Neutrophil (primary cell): Measurements from ENCODE around the gene SLC1A1.

Source experiments
- H3K27ac ChIP-seq: fragments of 200-600 bp; sonication (generic); 2 replicates; pipeline ENCODE4 v1.5.1; 2016; ENCODE audit warnings: mild to moderate bottlenecking, moderate library complexity
- H3K27me3 ChIP-seq: fragments of 200-600 bp; sonication (generic); 2 replicates; pipeline ENCODE4 v1.6.0; 2016; ENCODE audit warnings: mild to moderate bottlenecking
- H3K36me3 ChIP-seq: fragments of 200-600 bp; sonication (generic); 2 replicates; pipeline ENCODE4 v1.5.1; 2017
- H3K4me1 ChIP-seq, 2 experiments: fragments of 200-600 bp in 1 of 2; sonication (generic) in 1 of 2; 1 replicate in 1 of 2; 2 replicates in 1 of 2; pipeline versions ENCODE4 v1.5.1 to v1.6.1; 2013 to 2016; ENCODE audit warnings: low read depth in 1 of 2, low read length in 1 of 2, mild to moderate bottlenecking in 1 of 2, moderate library complexity in 1 of 2; ENCODE audit not compliant: control insufficient read depth in 1 of 2, insufficient read depth in 1 of 2
- H3K4me3 ChIP-seq, 2 experiments: fragments of 200-600 bp in 1 of 2; sonication (generic) in 1 of 2; 1 replicate in 1 of 2; 2 replicates in 1 of 2; pipeline ENCODE4 v1.5.1; 2013 to 2016; ENCODE audit warnings: low read depth in 1 of 2, low read length in 1 of 2, mild to moderate bottlenecking in 1 of 2, moderate library complexity in 1 of 2
- H3K9me3 ChIP-seq: fragments of 200-600 bp; sonication (generic); 2 replicates; pipeline ENCODE4 v1.5.1; 2016
- CTCF ChIP-seq: fragments of 200-600 bp; sonication (generic); IDR thresholded peaks from 2 replicates; pipeline ENCODE4 v1.5.1; 2016; ENCODE audit warnings: antibody characterized with exemption

Gene SLC1A1

GRCh38 chr9:4508907-4509589 lies 18.8 kb downstream of the SLC1A1 start:
- Histone ChIP-seq H3K27me3 (peaks cover 13% of the 10 kb centered on the region), H3K36me3 (no peaks in the 10 kb centered on the region), H3K9me3 (no peaks in the 10 kb centered on the region), H3K4me1 (no peaks in the 10 kb centered on the region), H3K27ac (no peak overlapping the region), H3K4me3 (no peak overlapping the region)
- no peak for TF ChIP-seq CTCF

DNA sequence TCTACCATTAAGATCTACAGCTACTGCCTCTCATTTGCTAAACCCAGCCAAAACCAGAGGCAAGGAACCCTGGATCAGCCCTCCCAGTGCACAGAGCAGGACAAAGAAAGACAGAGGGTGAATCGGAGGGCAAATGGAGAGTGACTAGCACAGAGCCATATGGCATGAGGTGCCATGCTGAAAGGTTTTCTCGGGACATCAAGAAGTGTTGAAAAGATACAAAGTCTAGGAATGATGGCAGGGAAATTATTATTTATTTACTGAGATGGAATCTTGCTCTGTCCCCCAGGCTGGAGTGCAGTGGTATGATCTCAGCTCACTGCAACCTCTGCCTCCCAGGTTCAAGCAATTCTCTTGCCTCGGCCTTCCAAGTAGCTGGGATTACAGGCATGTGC lies 19.3 kb downstream of the SLC1A1 start:
- no peak for TF ChIP-seq CTCF
- Histone ChIP-seq H3K9me3 (no peaks in the 10 kb centered on the region), H3K4me1 (no peaks in the 10 kb centered on the region), H3K27me3 (peaks cover 15% of the 10 kb centered on the region), H3K4me3 (no peak overlapping the region), H3K36me3 (no peaks in the 10 kb centered on the region), H3K27ac (no peak overlapping the region)

DNA sequence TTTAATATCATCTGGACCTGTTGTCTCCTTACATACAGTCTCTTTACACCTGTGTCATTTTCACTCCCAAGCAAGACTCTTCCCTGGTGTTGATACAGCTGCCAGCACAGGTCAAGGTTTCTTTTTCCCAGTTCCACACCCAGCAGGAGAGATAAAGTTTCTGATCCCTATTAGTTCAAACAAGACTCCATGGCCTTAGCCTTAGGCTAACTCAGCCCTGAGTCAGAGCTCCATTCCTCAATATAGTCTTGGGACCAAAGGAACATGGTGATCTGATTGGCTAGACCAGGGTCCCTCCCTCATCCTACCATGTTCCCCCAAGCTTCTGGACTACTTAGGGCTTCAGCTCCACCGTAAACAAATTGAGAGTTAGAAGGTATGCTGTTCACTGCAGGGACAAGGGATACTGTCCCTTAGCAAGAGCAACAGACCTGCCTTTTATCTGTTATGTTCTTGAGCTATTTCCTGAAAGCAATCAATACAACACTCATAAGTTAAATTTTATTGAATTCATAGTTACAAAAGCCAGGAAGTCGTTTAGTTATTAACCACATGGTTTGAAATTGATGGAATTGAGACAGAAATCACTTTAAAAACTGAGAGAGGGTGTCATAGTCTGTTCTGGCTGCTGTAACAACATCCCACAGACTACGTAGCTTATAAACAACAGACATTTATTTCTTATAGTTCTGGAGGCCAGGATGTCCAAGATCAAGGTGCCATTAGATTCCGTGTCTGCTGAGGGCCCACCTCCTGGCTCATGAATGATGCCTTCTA lies 20.5 kb downstream of the SLC1A1 start:
- H3K36me3 ChIP-seq: no peaks in the 10 kb centered on the region

GRCh38 chr9:4514252-4515128 lies 24.2 kb downstream of the SLC1A1 start:
- Histone ChIP-seq H3K27ac (no peak overlapping the region), H3K9me3 (no peaks in the 10 kb centered on the region), H3K4me3 (no peak overlapping the region), H3K27me3 (peaks cover 15% of the 10 kb centered on the region), H3K4me1 (no peaks in the 10 kb centered on the region), H3K36me3 (no peaks in the 10 kb centered on the region)
- TF ChIP-seq CTCF: no peak

More for the DNA sequence above, 20.5 kb downstream of the SLC1A1 start:
- no peak for TF ChIP-seq CTCF
- Histone ChIP-seq H3K9me3 (no peaks in the 10 kb centered on the region), H3K4me1 (no peaks in the 10 kb centered on the region), H3K27me3 (peaks cover 15% of the 10 kb centered on the region), H3K4me3 (no peak overlapping the region), H3K27ac (no peak overlapping the region)

DNA sequence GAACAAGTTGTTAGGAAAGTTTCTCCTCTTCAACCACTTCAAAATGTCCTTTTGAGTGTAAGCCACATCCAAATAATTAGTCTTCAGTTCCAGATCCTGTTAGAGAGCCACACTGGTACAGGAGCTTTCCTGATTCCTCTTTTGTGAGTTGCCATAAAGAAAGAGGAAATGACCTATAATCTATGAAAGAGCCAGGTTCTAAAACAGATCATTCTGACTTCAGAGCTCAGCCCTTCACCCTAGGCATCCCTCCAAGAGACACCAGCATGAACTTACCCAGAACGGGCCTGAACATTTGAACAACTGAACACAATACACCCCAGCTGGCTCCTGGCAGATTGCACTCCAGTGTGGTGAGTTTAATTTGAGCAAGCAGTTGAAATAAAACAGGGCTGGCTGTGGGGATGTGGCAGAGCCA lies 25.7 kb downstream of the SLC1A1 start:
- no peaks in the 10 kb centered on the region for H3K36me3 ChIP-seq
- H3K27me3 ChIP-seq: peaks cover 15% of the 10 kb centered on the region
- H3K9me3 ChIP-seq: no peaks in the 10 kb centered on the region
- no peak overlapping the region for H3K27ac ChIP-seq
- H3K4me1 ChIP-seq: no peaks in the 10 kb centered on the region
- H3K4me3 ChIP-seq: no peak overlapping the region
- no peak for TF ChIP-seq CTCF
